Measurements from ENCODE around the gene SORCS3. TPM values are rescaled to one million over a fixed set of nuclear protein-coding genes. Genes with fewer than 3 reads are reported as not detected.

The SORCS3 gene
- total and polyA plus RNA-seq, 9 of the 15 experiments (the other 6 are each of a cell fraction or from before 2014, with no cell fraction given): not detected

DNA sequence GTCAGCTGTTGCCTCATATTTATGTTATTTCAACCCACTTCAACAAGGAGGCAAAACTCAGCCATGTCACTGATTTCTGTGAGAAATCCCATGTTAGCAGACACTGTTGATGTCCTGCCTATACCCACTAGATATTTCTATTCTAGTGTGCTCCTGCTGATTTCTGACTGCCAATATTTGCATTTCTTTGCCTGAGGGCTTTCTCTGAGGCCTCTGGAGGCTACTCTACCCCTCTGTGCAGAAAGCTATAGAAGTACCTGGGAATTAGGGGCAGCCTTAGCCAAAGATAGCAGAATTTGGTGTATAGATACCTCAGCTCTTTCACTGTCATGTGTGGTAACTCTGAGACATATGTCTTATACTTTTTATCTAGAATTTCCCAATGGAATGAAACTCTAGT is 348.8 kb downstream of the SORCS3 start (continued):
- TF ChIP-seq, protein P1, sequence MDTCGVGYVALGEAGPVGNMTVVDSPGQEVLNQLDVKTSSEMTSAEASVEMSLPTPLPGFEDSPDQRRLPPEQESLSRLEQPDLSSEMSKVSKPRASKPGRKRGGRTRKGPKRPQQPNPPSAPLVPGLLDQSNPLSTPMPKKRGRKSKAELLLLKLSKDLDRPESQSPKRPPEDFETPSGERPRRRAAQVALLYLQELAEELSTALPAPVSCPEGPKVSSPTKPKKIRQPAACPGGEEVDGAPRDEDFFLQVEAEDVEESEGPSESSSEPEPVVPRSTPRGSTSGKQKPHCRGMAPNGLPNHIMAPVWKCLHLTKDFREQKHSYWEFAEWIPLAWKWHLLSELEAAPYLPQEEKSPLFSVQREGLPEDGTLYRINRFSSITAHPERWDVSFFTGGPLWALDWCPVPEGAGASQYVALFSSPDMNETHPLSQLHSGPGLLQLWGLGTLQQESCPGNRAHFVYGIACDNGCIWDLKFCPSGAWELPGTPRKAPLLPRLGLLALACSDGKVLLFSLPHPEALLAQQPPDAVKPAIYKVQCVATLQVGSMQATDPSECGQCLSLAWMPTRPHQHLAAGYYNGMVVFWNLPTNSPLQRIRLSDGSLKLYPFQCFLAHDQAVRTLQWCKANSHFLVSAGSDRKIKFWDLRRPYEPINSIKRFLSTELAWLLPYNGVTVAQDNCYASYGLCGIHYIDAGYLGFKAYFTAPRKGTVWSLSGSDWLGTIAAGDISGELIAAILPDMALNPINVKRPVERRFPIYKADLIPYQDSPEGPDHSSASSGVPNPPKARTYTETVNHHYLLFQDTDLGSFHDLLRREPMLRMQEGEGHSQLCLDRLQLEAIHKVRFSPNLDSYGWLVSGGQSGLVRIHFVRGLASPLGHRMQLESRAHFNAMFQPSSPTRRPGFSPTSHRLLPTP (IDR thresholded peaks at IDR 0.05; ENCODE audit: borderline replicate concordance, extremely low read depth, insufficient read length): no peak
- TF ChIP-seq MXI1 (IDR thresholded peaks at IDR 0.05; ENCODE audit: low read depth, low read length) (no peak), RBM34 (IDR thresholded peaks at IDR 0.05; ENCODE audit: borderline replicate concordance, insufficient read depth, low read length) (no peak), GTF2A2 (tag; IDR thresholded peaks at IDR 0.05) (no peak), BRD9 (IDR thresholded peaks at IDR 0.05; ENCODE audit: low read depth, partially characterized antibody) (no peak), ZNF830 (CRISPR knock-in tag; IDR thresholded peaks at IDR 0.05) (no peak)

DNA sequence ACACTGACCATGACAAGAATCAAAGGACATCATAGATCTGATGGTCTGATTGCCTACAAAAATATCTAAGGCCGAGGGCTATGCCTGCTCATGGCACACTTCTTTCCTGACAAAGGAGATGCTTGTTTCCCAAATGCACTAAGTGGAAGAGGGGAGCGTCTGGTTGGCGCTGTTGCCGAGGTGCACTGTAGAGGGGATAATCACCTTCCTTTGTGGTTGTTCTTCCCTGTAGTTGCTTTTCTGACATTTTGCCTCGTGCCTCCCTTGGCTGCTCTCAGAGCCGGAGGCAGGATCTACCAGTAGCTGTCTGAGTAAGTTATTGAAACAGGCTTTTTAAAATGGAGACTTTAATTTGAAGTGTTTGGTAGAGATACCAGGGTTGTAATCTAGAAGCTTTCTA is 352.0 kb downstream of the SORCS3 start:
- Histone ChIP-seq H3K9me3 (replicated peaks; ENCODE audit: control insufficient read depth, insufficient read depth, low read depth, low read length) (no peaks in the 10 kb centered on the region), H4K20me1 (replicated peaks; ENCODE audit: control insufficient read depth, insufficient read depth, low read length) (no peaks in the 10 kb centered on the region)

More for the DNA sequence above, 352.0 kb downstream of the SORCS3 start:
- Histone ChIP-seq H3K36me3 (ENCODE audit: control insufficient read depth, insufficient read depth, low read length) (no peaks in the 10 kb centered on the region), H3K9ac (ENCODE audit: insufficient read depth in 1 of 2, low read depth in 2 of 2, low read length in 2 of 2) (no peak overlapping the region), H3K27me3 (ENCODE audit: control insufficient read depth in 2 of 2, insufficient read depth in 2 of 2, low read length in 2 of 2) (no peaks in the 10 kb centered on the region), H2AFZ (ENCODE audit: low read depth, low read length) (no peak overlapping the region), H3K4me3 (no peak overlapping the region), H3K4me1 (replicated peaks in 1 of 2; ENCODE audit: control insufficient read depth in 2 of 2, insufficient read depth in 2 of 2, low read length in 2 of 2) (no peaks in the 10 kb centered on the region), H3K79me2 (ENCODE audit: control insufficient read depth, insufficient read depth, low read length) (no peaks in the 10 kb centered on the region), H3K9me1 (ENCODE audit: control insufficient read depth, insufficient read depth, low read length) (no peaks in the 10 kb centered on the region), H3K4me2 (ENCODE audit: insufficient read depth, low read length) (no peak overlapping the region), H3K27ac (ENCODE audit: extremely low read depth, low read depth, low read length) (no peak overlapping the region)
- POLR2A ChIA-PET: no interaction called here
- DNase-seq (ENCODE audit: extremely low read depth in 1 of 4, low spot score in 3 of 4) (no peak), FAIRE-seq (no peak), ATAC-seq (no peak)
- in situ Hi-C loops (cut with MboI) (no loop called here), intact Hi-C loops (cut with micrococcal nuclease) (no loop called here)
- BruUV-seq (replicated peaks): no TSS peak
- TF ChIP-seq TRIM24 (IDR thresholded peaks at IDR 0.05) (no peak), MYBL2 (IDR thresholded peaks at IDR 0.05; ENCODE audit: low read depth) (no peak), MYBL2 (CRISPR knock-in tag; IDR thresholded peaks at IDR 0.05; ENCODE audit: borderline replicate concordance) (no peak), ZNF830 (CRISPR knock-in tag; IDR thresholded peaks at IDR 0.05) (no peak), KAT8 (IDR thresholded peaks at IDR 0.05; ENCODE audit: low read depth) (no peak), ZNF408 (CRISPR knock-in tag; IDR thresholded peaks at IDR 0.05; ENCODE audit: low read depth) (no peak)
- TF ChIP-seq, protein P2, sequence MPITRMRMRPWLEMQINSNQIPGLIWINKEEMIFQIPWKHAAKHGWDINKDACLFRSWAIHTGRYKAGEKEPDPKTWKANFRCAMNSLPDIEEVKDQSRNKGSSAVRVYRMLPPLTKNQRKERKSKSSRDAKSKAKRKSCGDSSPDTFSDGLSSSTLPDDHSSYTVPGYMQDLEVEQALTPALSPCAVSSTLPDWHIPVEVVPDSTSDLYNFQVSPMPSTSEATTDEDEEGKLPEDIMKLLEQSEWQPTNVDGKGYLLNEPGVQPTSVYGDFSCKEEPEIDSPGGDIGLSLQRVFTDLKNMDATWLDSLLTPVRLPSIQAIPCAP (CRISPR knock-in tag; IDR thresholded peaks at IDR 0.05; ENCODE audit: borderline replicate concordance): no peak
- TF ChIP-seq, protein P3, sequence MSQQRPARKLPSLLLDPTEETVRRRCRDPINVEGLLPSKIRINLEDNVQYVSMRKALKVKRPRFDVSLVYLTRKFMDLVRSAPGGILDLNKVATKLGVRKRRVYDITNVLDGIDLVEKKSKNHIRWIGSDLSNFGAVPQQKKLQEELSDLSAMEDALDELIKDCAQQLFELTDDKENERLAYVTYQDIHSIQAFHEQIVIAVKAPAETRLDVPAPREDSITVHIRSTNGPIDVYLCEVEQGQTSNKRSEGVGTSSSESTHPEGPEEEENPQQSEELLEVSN (IDR thresholded peaks at IDR 0.05; ENCODE audit: borderline replicate concordance in 1 of 2, extremely low read depth in 1 of 2, insufficient read depth in 1 of 2, insufficient read length in 1 of 2, low read depth in 1 of 2, low read length in 1 of 2, poor library complexity in 1 of 2, severe bottlenecking in 1 of 2): no peak
- WGBS (ENCODE audit: insufficient coverage, low coverage, missing lambda C conversion rate): 0% methylated on average over 5 of the region's 6 CpGs
- CTCF ChIA-PET (ENCODE audit: low intra/inter-chr PET ratio): no interaction called here

Data from K562 (cell line).